ENCODE results near the gene DTNBP1.

The DTNBP1 gene

GRCh38 chr6:15507221-15507620 is 155.6 kb downstream of the DTNBP1 start:
- no peaks in the 10 kb centered on the region for H3K9me3 ChIP-seq (ENCODE audit: control insufficient read depth, low read length)
- H3K27ac ChIP-seq (ENCODE audit: low read depth, low read length, severe bottlenecking): no peak overlapping the region
- peaks cover 65% of the 10 kb centered on the region for H3K36me3 ChIP-seq (ENCODE audit: control insufficient read depth, insufficient read depth, low read length)
- 92 to 98% methylated on average over 10 to 11 of the region's 11 CpGs for WGBS, 2 experiments (ENCODE audit: insufficient coverage in 2 of 2)
- H3K4me3 ChIP-seq (ENCODE audit: extremely low read depth, insufficient read depth, low read length, poor library complexity, severe bottlenecking): no peak overlapping the region
- peaks cover 19% of the 10 kb centered on the region for H3K4me1 ChIP-seq (ENCODE audit: control insufficient read depth, insufficient read depth, low read length, poor library complexity, severe bottlenecking)

- peaks cover 19% of the 10 kb centered on the region for H3K4me1 ChIP-seq (ENCODE audit: control insufficient read depth, insufficient read depth, low read length, poor library complexity, severe bottlenecking)
- WGBS, 2 experiments (ENCODE audit: insufficient coverage in 2 of 2): 89 to 100% methylated on average over 6 to 7 of the region's 7 CpGs
- peaks cover 64% of the 10 kb centered on the region for H3K36me3 ChIP-seq (ENCODE audit: control insufficient read depth, insufficient read depth, low read length)
- no peak overlapping the region for H3K27ac ChIP-seq (ENCODE audit: low read depth, low read length, severe bottlenecking)
- H3K4me3 ChIP-seq (ENCODE audit: extremely low read depth, insufficient read depth, low read length, poor library complexity, severe bottlenecking): no peak overlapping the region
- no peaks in the 10 kb centered on the region for H3K9me3 ChIP-seq (ENCODE audit: control insufficient read depth, low read length)
Observed at GRCh38 chr6:15506066-15506465, 156.8 kb downstream of the DTNBP1 start.

GRCh38 chr6:15505463-15505918 is 157.3 kb downstream of the DTNBP1 start:
- 93 to 94% methylated on average over 17 to 18 of the region's 18 CpGs for WGBS, 2 experiments (ENCODE audit: insufficient coverage in 2 of 2)
- Histone ChIP-seq H3K4me3 (ENCODE audit: extremely low read depth, insufficient read depth, low read length, poor library complexity, severe bottlenecking) (no peak overlapping the region), H3K36me3 (ENCODE audit: control insufficient read depth, insufficient read depth, low read length) (peaks cover 64% of the 10 kb centered on the region), H3K27ac (ENCODE audit: low read depth, low read length, severe bottlenecking) (no peak overlapping the region), H3K4me1 (ENCODE audit: control insufficient read depth, insufficient read depth, low read length, poor library complexity, severe bottlenecking) (peaks cover 19% of the 10 kb centered on the region), H3K9me3 (ENCODE audit: control insufficient read depth, low read length) (no peaks in the 10 kb centered on the region)

GRCh38 chr6:15504581-15505350 is 158.1 kb downstream of the DTNBP1 start:
- WGBS, 2 experiments (ENCODE audit: insufficient coverage in 2 of 2): 97 to 98% methylated on average over 20 to 22 of the region's 26 CpGs
- Histone ChIP-seq H3K27ac (ENCODE audit: low read depth, low read length, severe bottlenecking) (no peak overlapping the region), H3K4me1 (ENCODE audit: control insufficient read depth, insufficient read depth, low read length, poor library complexity, severe bottlenecking) (peaks cover 19% of the 10 kb centered on the region), H3K36me3 (ENCODE audit: control insufficient read depth, insufficient read depth, low read length) (peaks cover 64% of the 10 kb centered on the region), H3K4me3 (ENCODE audit: extremely low read depth, insufficient read depth, low read length, poor library complexity, severe bottlenecking) (no peak overlapping the region), H3K9me3 (ENCODE audit: control insufficient read depth, low read length) (no peaks in the 10 kb centered on the region)

GRCh38 chr6:15504040-15504495 is 158.8 kb downstream of the DTNBP1 start:
- no peak overlapping the region for H3K27ac ChIP-seq (ENCODE audit: low read depth, low read length, severe bottlenecking)
- no peak overlapping the region for H3K4me3 ChIP-seq (ENCODE audit: extremely low read depth, insufficient read depth, low read length, poor library complexity, severe bottlenecking)
- WGBS, 2 experiments (ENCODE audit: insufficient coverage in 2 of 2): 96 to 97% methylated on average over 8 to 11 of the region's 12 CpGs
- H3K36me3 ChIP-seq (ENCODE audit: control insufficient read depth, insufficient read depth, low read length): peaks cover 70% of the 10 kb centered on the region
- peaks cover 13% of the 10 kb centered on the region for H3K4me1 ChIP-seq (ENCODE audit: control insufficient read depth, insufficient read depth, low read length, poor library complexity, severe bottlenecking)
- no peaks in the 10 kb centered on the region for H3K9me3 ChIP-seq (ENCODE audit: control insufficient read depth, low read length)

- Histone ChIP-seq H3K4me3 (ENCODE audit: extremely low read depth, insufficient read depth, low read length, poor library complexity, severe bottlenecking) (no peak overlapping the region), H3K27ac (ENCODE audit: low read depth, low read length, severe bottlenecking) (no peak overlapping the region), H3K9me3 (ENCODE audit: control insufficient read depth, low read length) (no peaks in the 10 kb centered on the region), H3K4me1 (ENCODE audit: control insufficient read depth, insufficient read depth, low read length, poor library complexity, severe bottlenecking) (peaks cover 9% of the 10 kb centered on the region), H3K36me3 (ENCODE audit: control insufficient read depth, insufficient read depth, low read length) (peaks cover 75% of the 10 kb centered on the region)
- WGBS, 2 experiments (ENCODE audit: insufficient coverage in 2 of 2): 95 to 97% methylated on average over 3 to 6 of the region's 6 CpGs
Observed at GRCh38 chr6:15503346-15503680, 159.5 kb downstream of the DTNBP1 start.

- Histone ChIP-seq H3K36me3 (ENCODE audit: control insufficient read depth, insufficient read depth, low read length) (peaks cover 74% of the 10 kb centered on the region), H3K27ac (ENCODE audit: low read depth, low read length, severe bottlenecking) (no peak overlapping the region), H3K4me3 (ENCODE audit: extremely low read depth, insufficient read depth, low read length, poor library complexity, severe bottlenecking) (no peak overlapping the region), H3K9me3 (ENCODE audit: control insufficient read depth, low read length) (no peaks in the 10 kb centered on the region), H3K4me1 (ENCODE audit: control insufficient read depth, insufficient read depth, low read length, poor library complexity, severe bottlenecking) (peaks cover 9% of the 10 kb centered on the region)
- WGBS, 2 experiments (ENCODE audit: insufficient coverage in 2 of 2): 88 to 93% methylated on average over 18 to 20 of the region's 20 CpGs
Observed at GRCh38 chr6:15502446-15503345, 160.1 kb downstream of the DTNBP1 start.

GRCh38 chr6:15501826-15502445 is 160.9 kb downstream of the DTNBP1 start:
- H3K4me3 ChIP-seq (ENCODE audit: extremely low read depth, insufficient read depth, low read length, poor library complexity, severe bottlenecking): no peak overlapping the region
- H3K36me3 ChIP-seq (ENCODE audit: control insufficient read depth, insufficient read depth, low read length): peaks cover 73% of the 10 kb centered on the region
- no peaks in the 10 kb centered on the region for H3K9me3 ChIP-seq (ENCODE audit: control insufficient read depth, low read length)
- H3K27ac ChIP-seq (ENCODE audit: low read depth, low read length, severe bottlenecking): no peak overlapping the region
- 95 to 96% methylated on average over 15 to 17 of the region's 19 CpGs for WGBS, 2 experiments (ENCODE audit: insufficient coverage in 2 of 2)
- H3K4me1 ChIP-seq (ENCODE audit: control insufficient read depth, insufficient read depth, low read length, poor library complexity, severe bottlenecking): peaks cover 9% of the 10 kb centered on the region

GRCh38 chr6:15500901-15501825 is 161.7 kb downstream of the DTNBP1 start:
- H3K36me3 ChIP-seq (ENCODE audit: control insufficient read depth, insufficient read depth, low read length): peaks cover 75% of the 10 kb centered on the region
- peaks cover 9% of the 10 kb centered on the region for H3K4me1 ChIP-seq (ENCODE audit: control insufficient read depth, insufficient read depth, low read length, poor library complexity, severe bottlenecking)
- H3K27ac ChIP-seq (ENCODE audit: low read depth, low read length, severe bottlenecking): no peak overlapping the region
- H3K9me3 ChIP-seq (ENCODE audit: control insufficient read depth, low read length): no peaks in the 10 kb centered on the region
- no peak overlapping the region for H3K4me3 ChIP-seq (ENCODE audit: extremely low read depth, insufficient read depth, low read length, poor library complexity, severe bottlenecking)
- WGBS, 2 experiments (ENCODE audit: insufficient coverage in 2 of 2): 94% methylated on average over 32 to 37 of the region's 38 CpGs

Measured in mesodermal cell (in vitro differentiated cells).